HepG2 (cell line): ENCODE measurements around the gene MED28.

ENCODE experiments used
- CTCF ChIP-seq: sonication (generic); formaldehyde crosslinking; IDR thresholded peaks from 2 replicates; pipeline ENCODE4 v1.5.0; 2020; ENCODE audit warnings: mild to moderate bottlenecking, missing genetic modification reagents, moderate library complexity
- FOXA1 ChIP-seq, 2 experiments: fragments of 450-650 bp in 1 of 2; sonication (generic) in 1 of 2; formaldehyde crosslinking in 1 of 2; IDR thresholded peaks; 2 replicates each; pipeline versions ENCODE4 v1.4.0 to v1.6.1; 2016 to 2020; ENCODE audit warnings: missing genetic modification reagents in 1 of 2
- HMGXB3 ChIP-seq: sonication (generic); formaldehyde crosslinking; IDR thresholded peaks from 2 replicates; pipeline ENCODE4 v1.4.0; 2020; ENCODE audit warnings: missing genetic modification reagents, borderline replicate concordance
- KDM4B ChIP-seq: sonication (generic); formaldehyde crosslinking; IDR thresholded peaks from 2 replicates; pipeline ENCODE4 v1.4.0; 2020; ENCODE audit warnings: missing genetic modification reagents
- MAF1 ChIP-seq: sonication (generic); formaldehyde crosslinking; IDR thresholded peaks from 2 replicates; pipeline ENCODE4 v1.5.0; 2020; ENCODE audit warnings: missing genetic modification reagents, borderline replicate concordance
- PATZ1 ChIP-seq: sonication (generic); formaldehyde crosslinking; IDR thresholded peaks from 2 replicates; pipeline ENCODE4 v1.4.0; 2020; ENCODE audit warnings: missing genetic modification reagents
- SALL1 ChIP-seq: sonication (generic); formaldehyde crosslinking; IDR thresholded peaks from 2 replicates; pipeline ENCODE4 v1.8.0; 2022; ENCODE audit warnings: mild to moderate bottlenecking, missing genetic modification reagents

- TF ChIP-seq PATZ1 (CRISPR knock-in tag), result no peak
- TF ChIP-seq SALL1 (CRISPR knock-in tag), result no peak
- no peak for TF ChIP-seq HMGXB3 (CRISPR knock-in tag)
- no peak for TF ChIP-seq MAF1 (CRISPR knock-in tag)
- TF ChIP-seq FOXA1 (IDR thresholded peaks at IDR 0.05), result no peak
- TF ChIP-seq FOXA1 (CRISPR knock-in tag; IDR thresholded peaks at IDR 0.05), result no peak
- TF ChIP-seq CTCF, result no peak
- no peak for TF ChIP-seq KDM4B (CRISPR knock-in tag)
These were observed 10.4 kb downstream of the MED28 start for GRCh38 chr4:17624821-17625220.
